GM18508 (cell line): ENCODE measurements around the gene COL9A2.

Experiments used
- ATAC-seq: cut with Tn5 transposase; IDR thresholded peaks from one replicate; pipeline ENCODE4 v1.9.1; 2021; ENCODE audit warnings: moderate number of reproducible peaks; ENCODE audit not compliant: insufficient read depth, unreplicated experiment

COL9A2 gene

GRCh38 chr1:40318970-40319621 lies 2.0 kb upstream of the COL9A2 start:
- ATAC-seq: no peak

- no peak for ATAC-seq
These were observed 1.4 kb upstream of the COL9A2 start for GRCh38 chr1:40318476-40318875.

- no peak for ATAC-seq
These were observed 448 bp upstream of the COL9A2 start for GRCh38 chr1:40317394-40318074.

- ATAC-seq: no peak
These were observed 1.1 kb downstream of the COL9A2 start for GRCh38 chr1:40315795-40316594.

GRCh38 chr1:40315239-40315794 lies 1.8 kb downstream of the COL9A2 start:
- no peak for ATAC-seq

- ATAC-seq: no peak
These were observed 2.3 kb downstream of the COL9A2 start for GRCh38 chr1:40314721-40315238.

GRCh38 chr1:40313958-40314720 lies 2.9 kb downstream of the COL9A2 start:
- no peak for ATAC-seq

- ATAC-seq: no peak
These were observed 3.6 kb downstream of the COL9A2 start for GRCh38 chr1:40313329-40313957.

GRCh38 chr1:40312238-40313205 lies 4.6 kb downstream of the COL9A2 start:
- ATAC-seq: no peak

- ATAC-seq: no peak
These were observed 5.4 kb downstream of the COL9A2 start for GRCh38 chr1:40311692-40312091.

GRCh38 chr1:40310983-40311642 lies 6.0 kb downstream of the COL9A2 start:
- no peak for ATAC-seq

GRCh38 chr1:40310129-40310461 lies 7.0 kb downstream of the COL9A2 start:
- ATAC-seq: no peak

GRCh38 chr1:40309374-40310128 lies 7.5 kb downstream of the COL9A2 start:
- ATAC-seq: no peak

GRCh38 chr1:40308036-40308727 lies 8.9 kb downstream of the COL9A2 start:
- no peak for ATAC-seq

GRCh38 chr1:40307186-40307585 lies 9.9 kb downstream of the COL9A2 start:
- ATAC-seq: no peak

GRCh38 chr1:40306296-40306695 lies 10.8 kb downstream of the COL9A2 start:
- no peak for ATAC-seq

GRCh38 chr1:40305871-40306270 lies 11.2 kb downstream of the COL9A2 start:
- ATAC-seq: no peak
